GM12874 (cell line): Measurements from ENCODE around the gene DUSP1.

Experiments used
- CTCF ChIP-seq: IDR thresholded peaks from 2 replicates; pipeline ENCODE4 v1.5.1; 2011; ENCODE audit warnings: low read depth, mild to moderate bottlenecking, control low read depth, low read length, moderate library complexity; ENCODE audit not compliant: insufficient read depth

Gene DUSP1

DNA sequence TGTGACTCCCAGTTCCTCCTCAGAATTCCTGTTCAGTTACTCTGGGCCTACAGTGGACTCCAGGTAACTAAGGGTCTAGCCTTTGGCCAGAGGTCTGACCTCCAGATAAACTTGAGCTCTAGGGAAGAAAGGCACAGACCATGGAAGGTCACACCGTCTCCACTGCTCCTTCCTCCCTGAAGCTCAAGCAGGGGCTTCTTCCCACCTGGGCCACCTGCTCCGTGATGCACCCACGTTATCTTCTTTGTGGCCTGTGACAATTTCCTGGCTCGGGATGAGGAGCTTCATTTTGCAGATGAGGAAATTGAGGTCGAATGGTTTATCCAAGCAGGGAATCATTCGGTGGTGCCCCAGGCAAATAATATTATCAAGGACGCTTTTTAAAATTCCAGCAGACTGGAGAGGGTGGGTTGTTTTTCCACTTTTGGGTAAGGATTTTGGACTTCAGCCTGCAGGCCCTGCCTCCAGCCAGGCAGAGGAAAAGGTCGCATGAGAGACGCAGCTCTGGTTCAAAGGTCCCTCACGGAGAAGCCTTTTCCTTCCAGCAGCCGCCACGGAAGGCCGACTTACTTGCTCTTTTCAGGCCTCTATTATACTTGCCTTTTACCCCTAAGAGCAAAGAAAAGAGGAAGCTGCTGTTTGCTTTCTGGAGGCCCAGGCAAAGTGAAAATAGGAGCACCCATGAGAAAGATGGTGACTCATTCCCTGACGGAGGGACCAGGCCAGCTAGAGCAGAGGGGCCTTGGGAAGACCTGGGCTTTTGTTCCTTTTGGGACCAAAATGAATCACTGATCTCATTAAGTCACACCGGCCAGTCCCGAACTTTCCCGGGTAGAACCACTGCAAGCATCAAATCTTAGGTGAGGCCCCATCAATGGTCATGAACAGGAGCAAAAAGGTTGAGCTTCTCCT is 22.8 kb upstream of the DUSP1 start:
- TF ChIP-seq CTCF, result no peak

- no peak for TF ChIP-seq CTCF
These were observed 21.9 kb upstream of the DUSP1 start for GRCh38 chr5:172792701-172793570.

DNA sequence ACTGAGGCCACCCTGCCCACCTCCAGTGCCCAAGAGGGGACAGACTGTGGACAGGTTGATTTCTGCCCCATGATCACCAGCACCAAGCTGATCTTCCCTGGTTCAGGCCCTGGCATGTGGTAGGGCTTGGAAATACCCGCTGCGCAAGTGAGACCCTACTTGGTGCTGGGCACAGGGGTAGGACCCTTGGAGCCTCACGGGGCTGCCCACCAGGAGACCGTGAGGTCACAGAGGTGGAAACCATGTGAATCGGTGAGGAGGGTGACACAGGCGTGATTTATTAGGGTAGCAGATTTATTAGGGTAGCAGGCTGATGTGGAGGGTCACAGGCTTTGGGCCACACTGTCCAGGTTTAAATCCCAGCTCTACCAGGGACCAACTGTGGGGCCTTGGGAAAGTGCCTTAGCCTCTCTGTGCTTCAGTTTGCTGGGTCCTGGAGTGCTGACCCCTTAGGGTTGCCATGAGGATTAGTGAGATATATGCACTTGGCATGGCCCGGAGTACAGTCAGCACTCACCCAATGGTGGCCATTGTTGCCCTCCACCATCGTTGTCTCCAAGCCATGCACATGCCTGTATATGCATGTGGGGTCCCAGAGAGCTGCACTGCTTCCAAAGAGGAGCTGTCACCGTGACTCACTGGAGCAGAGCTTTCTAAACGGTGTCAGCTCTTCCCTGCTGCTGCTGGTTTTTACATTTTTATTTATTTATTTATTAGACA is 20.9 kb upstream of the DUSP1 start:
- TF ChIP-seq CTCF, result no peak

DNA sequence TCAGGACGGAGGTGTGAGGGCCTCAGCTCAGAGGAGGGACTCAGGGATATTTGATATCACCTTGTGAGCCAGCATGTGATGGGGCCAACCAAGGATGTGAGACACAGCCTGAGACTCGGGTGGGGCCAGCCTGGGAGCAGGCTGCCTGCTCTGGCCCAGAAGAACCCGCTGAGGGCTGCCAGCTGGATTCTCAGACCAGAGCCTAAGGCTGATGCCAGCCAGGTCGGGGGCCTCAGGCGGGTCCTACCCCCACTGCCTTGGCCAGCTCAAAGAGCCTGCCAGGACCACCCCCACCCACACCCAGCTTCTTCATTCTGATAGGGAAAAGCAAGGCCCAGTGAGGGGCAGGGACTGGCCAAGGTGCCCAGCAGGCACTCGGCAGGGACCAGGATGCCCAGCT is 20.3 kb upstream of the DUSP1 start:
- no peak for TF ChIP-seq CTCF

DNA sequence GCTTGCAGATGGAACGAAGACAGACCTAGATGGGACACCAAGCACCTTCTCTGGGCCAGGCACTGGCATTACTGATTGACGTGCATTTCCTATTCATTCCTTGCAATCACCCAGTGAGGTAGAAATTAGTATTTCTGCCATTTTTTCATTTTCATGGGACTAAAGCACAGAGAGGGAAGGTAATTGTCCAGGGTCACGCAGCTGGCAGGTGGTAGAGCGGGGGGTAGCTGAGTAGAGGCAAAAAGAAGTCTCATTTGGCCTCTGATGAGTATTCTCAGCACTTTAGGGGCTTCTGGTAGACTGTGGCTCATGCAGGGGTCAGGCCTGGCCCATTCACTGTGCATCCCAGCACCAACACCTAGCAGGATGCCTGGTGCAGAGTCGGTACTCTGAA is 19.5 kb upstream of the DUSP1 start:
- no peak for TF ChIP-seq CTCF

- no peak for TF ChIP-seq CTCF
These were observed 18.9 kb upstream of the DUSP1 start for GRCh38 chr5:172789687-172790495.
